Measurements from ENCODE around the gene ACER3.
"Not testable (repeated sequence)": the region's sequence is repeated elsewhere in the genome, so short reads cannot be mapped to it uniquely, and the experiment has no call there.

ACER3 gene

DNA sequence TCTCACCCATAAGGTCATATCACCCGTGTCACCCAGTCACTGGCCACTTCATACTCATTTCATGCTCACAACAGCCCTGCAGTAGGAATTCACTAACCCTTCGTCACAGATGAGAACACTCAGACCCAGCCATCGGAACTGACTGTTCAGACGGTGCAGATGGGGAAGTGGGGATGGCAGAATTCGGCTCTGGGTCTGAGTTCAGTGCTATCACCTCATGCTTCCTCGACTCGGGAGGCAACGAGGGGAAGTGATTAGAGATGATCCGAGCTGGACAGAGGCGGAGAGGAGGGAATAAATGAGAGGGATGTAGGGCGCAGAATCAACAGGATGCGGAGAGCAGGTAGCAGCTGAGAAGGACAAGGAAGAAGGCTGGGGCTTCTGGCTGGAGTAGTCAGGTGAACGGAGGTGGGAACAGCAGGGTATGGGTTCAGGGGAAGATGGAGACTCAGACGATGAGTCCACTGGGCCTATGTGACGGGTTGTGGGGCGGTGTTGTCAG is 178.2 kb downstream of the ACER3 start:
- no peak for DNase-seq (ENCODE audit: low read depth)

- no peak for DNase-seq (ENCODE audit: low read depth)
These were observed 179.0 kb downstream of the ACER3 start for GRCh38 chr11:77039491-77040400.

DNA sequence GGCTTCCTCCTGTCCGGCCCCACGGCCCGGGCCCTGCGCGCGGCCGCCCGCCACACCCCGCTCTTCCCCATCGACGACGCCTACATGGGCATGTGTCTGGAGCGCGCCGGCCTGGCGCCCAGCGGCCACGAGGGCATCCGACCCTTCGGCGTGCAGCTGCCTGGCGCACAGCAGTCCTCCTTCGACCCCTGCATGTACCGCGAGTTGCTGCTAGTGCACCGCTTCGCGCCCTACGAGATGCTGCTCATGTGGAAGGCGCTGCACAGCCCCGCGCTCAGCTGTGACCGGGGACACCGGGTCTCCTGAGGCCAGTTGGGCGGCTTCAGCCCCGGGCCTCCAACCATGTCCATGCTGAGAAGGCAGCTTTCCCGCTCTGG is 179.7 kb downstream of the ACER3 start:
- no peak for DNase-seq (ENCODE audit: low read depth)

DNA sequence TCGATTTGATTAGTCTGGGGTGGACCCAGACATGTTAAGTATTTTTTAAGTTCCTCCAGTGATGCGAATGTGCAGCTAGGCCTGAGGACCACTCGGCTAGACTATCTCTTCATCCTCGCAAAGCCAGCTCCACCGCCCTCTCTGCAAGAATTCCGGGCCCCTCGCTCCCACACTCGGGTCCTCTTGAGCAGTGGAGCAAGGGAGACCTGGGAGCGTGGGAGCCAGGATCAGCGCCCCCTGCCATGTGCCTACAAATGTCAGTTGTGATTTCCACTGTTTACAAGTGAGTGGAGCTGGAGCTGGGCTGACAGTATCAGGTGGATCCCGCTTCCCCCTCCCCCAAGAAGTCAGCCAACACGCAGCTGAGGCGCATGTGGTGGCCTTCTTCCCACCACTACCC is 180.2 kb downstream of the ACER3 start:
- DNase-seq (ENCODE audit: low read depth) = no peak

DNA sequence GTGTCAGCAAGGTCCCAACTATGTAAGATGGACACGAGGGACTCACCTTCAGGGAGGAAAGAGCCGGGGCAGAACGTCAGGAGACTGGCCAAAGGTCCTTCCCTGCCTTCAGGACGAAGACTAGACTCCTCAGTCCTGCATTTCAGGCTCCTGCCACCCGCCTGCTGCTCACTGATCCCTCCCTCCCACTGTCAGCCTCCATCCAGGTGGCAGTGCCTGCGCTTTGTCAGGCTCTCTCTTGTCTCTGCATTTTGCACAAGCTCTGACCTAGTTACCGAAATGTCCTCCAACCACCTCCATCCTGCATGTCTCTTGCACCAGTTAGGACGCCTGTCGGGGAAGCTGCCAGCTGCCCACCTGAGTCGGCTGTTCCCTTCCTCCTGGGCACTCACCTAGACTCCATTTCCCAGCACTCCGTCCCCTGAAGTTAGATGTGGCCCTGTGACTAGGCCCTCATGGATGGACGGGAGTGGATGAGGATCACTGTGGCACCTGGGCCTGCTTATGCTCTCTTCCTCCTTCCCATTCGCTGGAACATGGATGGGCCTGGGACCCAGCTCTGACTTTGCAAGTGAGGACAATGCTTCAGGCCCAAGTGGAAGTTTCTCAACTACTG is 181.5 kb downstream of the ACER3 start:
- DNase-seq (ENCODE audit: low read depth) = no peak

- no peak for DNase-seq (ENCODE audit: low read depth)
These were observed 183.6 kb downstream of the ACER3 start for GRCh38 chr11:77044356-77044755.

DNA sequence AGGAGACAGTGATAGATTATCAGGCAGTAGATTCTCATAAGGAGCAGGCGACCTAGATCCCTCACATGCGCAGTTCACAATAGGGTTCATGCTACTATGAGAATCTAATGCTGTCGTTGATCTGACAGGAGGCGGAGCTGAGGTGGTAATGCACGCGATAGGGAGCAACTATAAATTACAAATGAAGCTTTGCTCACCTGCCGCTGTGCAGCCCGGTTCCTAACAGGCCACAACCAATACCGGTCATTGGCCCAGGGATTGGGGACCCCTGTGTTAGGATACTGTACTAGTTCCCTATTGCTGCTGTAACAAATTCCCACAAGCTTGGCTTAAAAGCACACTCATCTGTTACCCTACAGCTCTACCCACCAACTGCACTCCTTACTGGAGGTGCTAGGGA is 184.2 kb downstream of the ACER3 start:
- DNase-seq (ENCODE audit: low read depth) = no peak

- no peak for DNase-seq (ENCODE audit: low read depth)
These were observed 185.4 kb downstream of the ACER3 start for GRCh38 chr11:77046060-77046501.

GRCh38 chr11:77047007-77047927 is 186.5 kb downstream of the ACER3 start:
- peak; percentile 89 for DNase-seq (ENCODE audit: low read depth)

GRCh38 chr11:77047928-77048446 is 187.3 kb downstream of the ACER3 start:
- DNase-seq (ENCODE audit: low read depth) = not testable (repeated sequence)

DNA sequence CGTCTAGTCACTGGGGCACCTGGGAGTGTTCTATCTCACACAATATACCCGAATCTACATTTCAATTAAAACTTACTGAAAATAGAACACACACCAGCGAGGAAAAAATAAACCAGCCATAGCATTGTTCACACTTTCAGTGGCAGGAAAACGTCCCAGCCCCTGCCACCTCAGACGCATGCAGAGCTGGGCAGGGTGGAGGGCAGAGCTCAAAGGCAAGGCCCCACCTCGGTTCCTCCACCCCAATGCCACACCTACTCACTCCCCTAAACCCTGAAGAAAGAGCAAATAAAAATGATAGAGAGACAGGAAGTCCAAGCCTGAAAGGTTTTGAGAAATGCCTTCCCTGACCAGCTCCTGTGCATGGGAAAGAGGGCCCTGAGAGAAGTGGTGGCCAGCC is 188.3 kb downstream of the ACER3 start:
- no peak for DNase-seq (ENCODE audit: low read depth)

DNA sequence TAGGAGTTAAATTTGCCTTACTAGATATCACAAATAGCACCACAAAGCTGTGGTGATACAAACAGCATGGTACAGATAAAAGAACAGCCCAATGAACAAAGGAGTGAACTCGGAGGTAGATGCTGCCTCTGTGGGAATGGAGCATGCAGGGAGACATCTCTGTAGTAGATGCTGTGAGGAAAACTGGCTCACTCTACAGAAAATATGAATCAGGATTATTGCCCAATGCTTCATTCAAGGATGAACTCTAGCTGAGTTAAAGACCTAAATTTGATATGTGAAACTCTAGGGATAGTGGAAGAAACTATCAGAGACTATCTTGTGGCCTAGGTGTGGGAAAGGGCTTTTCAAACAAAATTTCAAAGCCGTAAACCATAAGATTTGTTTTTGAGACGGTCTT is 190.8 kb downstream of the ACER3 start:
- DNase-seq (ENCODE audit: low read depth) = no peak

- no peak for DNase-seq (ENCODE audit: low read depth)
These were observed 191.8 kb downstream of the ACER3 start for GRCh38 chr11:77052518-77052917.

DNA sequence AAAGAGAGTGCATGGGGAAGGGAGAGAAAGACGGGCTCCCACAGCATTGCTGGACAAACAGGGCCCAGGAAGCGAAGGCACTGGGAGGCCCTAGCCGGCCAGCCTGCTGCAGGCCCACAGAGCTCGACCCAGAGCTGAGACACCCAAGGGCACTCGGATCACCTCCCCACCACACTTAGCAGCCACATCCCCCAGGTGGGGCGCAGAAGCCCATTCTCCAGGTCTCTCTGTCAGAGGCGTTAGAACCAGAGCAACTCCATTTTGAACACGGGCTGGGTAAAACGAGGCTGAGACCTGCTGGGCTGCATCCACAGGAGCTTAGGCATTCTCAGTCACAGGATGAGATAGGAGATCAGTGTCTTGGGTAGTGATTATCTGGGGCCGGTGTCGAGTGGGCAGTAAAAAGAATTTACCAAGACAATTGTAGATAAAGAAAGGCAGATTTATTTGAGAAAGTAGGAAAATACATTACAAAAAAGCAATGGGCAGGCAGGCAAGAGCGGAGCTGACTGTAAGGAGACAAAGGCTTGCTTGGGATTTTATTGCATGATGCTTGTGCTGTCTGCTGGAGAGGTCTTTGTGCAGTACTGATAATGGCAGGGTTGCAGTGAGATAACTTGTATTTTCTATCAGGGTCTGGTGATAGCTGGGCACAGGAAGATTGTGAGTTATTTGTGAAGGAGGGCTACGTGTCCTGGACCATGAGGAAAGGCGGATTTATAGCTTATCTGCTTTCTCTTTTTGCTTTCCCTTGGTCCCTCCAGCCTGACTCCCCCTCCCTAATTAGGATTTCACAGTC is 192.7 kb downstream of the ACER3 start:
- no peak for DNase-seq (ENCODE audit: low read depth)

DNA sequence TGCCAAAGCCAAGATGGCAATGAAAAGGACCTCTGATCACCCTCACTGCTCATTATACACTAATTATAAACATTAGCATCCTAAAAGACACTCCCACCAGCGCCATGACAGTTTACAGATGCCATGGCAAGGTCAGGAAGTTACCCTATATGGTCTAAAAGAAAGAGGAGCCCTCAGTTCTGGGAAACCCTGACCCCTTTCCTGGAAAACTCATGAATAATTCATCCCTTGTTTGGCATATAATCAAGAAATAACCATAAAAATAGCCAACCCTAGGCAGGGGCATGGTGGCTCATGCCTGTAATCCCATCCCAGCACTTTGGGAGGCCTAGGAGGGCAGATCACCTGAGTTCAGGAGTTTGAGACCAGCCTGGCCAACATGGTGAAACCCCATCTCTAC is 193.4 kb downstream of the ACER3 start:
- no peak for DNase-seq (ENCODE audit: low read depth)

- no peak for DNase-seq (ENCODE audit: low read depth)
These were observed 194.4 kb downstream of the ACER3 start for GRCh38 chr11:77055101-77055561.

DNA sequence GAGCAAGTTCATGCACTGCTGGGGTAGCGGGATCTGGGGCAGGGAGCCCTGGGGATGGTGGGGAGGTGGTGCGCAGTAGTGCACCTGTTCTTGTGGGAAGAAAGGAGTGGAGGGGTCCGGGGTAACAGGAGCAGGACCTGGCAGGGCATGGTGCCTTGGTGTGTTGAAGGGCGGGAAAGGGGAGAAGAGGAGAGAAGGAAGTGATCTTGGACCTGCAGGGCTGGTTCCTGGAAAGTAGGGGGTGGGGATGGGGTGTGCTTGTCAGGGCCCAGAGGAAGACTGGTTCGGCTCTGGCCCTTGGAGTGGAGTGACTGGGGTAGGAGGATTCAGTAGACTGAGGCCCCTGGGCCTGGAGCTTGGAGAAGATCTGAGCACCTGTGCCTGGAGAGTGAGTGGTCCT is 195.2 kb downstream of the ACER3 start:
- no peak for DNase-seq (ENCODE audit: low read depth)

DNA sequence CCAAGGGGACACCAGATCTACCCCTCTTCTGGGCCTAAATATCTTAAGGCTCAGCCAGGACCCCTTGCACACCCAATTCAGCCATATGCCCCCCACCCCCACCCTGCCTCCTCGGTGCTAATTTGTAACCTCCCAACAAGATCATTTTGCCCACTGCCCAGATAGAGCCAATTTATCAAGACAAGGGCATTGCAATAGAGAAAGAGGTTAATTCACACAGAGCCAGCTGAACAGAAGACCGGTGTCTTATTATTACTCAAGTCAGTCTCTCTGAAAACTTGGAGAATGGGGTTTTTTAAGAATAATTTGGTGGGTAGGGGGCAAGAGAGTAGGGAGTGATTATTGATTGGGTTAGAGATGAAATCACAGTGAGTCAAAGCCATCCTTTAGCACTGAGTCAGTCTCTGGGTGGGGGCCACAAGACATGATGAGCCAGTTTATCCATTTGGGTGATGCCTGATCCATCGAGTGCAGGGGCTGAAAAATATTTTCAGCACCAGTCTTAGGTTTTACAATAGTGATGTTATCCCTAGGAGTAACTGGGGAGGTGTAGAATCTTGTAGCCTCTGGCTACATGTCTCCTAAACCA is 196.2 kb downstream of the ACER3 start:
- no peak for DNase-seq (ENCODE audit: low read depth)

GRCh38 chr11:77057938-77058474 is 197.3 kb downstream of the ACER3 start:
- no peak for DNase-seq (ENCODE audit: low read depth)

DNA sequence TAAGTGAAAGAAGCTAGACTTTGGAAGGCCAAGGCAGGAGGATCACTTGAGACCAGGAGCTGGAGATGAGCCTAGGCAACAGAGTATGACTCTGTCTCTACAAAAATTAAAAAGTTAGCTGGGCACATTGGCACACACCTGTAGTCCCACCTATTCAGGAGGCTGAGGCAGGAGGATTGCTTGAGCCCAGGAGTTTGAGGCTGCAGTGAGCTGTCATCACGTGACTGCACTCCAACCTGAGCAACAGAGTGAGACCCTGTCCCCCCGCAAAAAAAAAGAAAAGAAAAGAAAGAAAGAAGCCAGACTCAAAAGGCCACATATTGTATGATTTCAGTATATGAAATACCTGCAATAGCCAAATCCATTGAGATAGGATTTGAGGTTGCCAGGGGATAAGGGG is 198.2 kb downstream of the ACER3 start:
- DNase-seq (ENCODE audit: low read depth) = no peak

All from fibroblast of the conjunctiva (primary cell).